H1 (cell line): ENCODE measurements around the gene CDCA4. TPM values are rescaled to one million over a fixed set of nuclear protein-coding genes. Genes with fewer than 3 reads are reported as not detected.

ENCODE experiments used
- CTCF ChIA-PET: fragments of 300-600 bp; sonication (Branson Sonifier 250); formaldehyde crosslinking; loops from one replicate; lab custom pipeline; 2021; ENCODE audit not compliant: partially characterized antibody; lab: Charles Lee
- POLR2A ChIA-PET: fragments of 300-600 bp; sonication (Branson Sonifier 250); formaldehyde crosslinking; loops from one replicate; lab custom pipeline; 2021; ENCODE audit warnings: inconsistent platforms; ENCODE audit not compliant: partially characterized antibody; lab: Charles Lee
- DNase-seq, 2 experiments: peaks; one replicate each; pipeline versions ENCODE4 v3.0.0 to v3.0.0-alpha.2; 2010 to 2022; ENCODE audit warnings: low spot score in 2 of 2, low read depth in 1 of 2, mixed read lengths in 1 of 2
- FAIRE-seq: peaks from 2 replicates; lab custom pipeline; 2011; peaks lifted over from hg19 to GRCh38; lab: Jason Lieb, UNC
- H2AFZ ChIP-seq: 2 replicates; pipeline ENCODE4 v1.8.1; 2012; ENCODE audit warnings: low read length, inconsistent platforms
- H2AK5ac ChIP-seq: 2 replicates; pipeline ENCODE4 v1.6.1; 2013; ENCODE audit warnings: low read depth, low read length
- H2BK120ac ChIP-seq: replicated peaks from 2 replicates; pipeline ENCODE3; 2013; ENCODE audit warnings: low read depth, low read length, inconsistent platforms
- H2BK12ac ChIP-seq: 2 replicates; pipeline ENCODE4 v1.6.1; 2013; ENCODE audit warnings: low read depth, low read length
- H2BK15ac ChIP-seq: 2 replicates; pipeline ENCODE4 v1.6.1; 2013; ENCODE audit warnings: low read length
- H2BK20ac ChIP-seq: 2 replicates; pipeline ENCODE4 v1.6.1; 2013; ENCODE audit warnings: low read length
- H2BK5ac ChIP-seq: 2 replicates; pipeline ENCODE4 v1.6.1; 2013; ENCODE audit warnings: low read depth, low read length
- H3K14ac ChIP-seq: 2 replicates; pipeline ENCODE4 v1.6.1; 2013; ENCODE audit warnings: inconsistent platforms; ENCODE audit not compliant: insufficient read length
- H3K18ac ChIP-seq: 2 replicates; pipeline ENCODE4 v1.6.1; 2013; ENCODE audit warnings: low read length; ENCODE audit errors: extremely low read depth
- H3K23ac ChIP-seq: 2 replicates; pipeline ENCODE4 v1.6.1; 2013; ENCODE audit warnings: inconsistent platforms; ENCODE audit not compliant: insufficient read length
- H3K23me2 ChIP-seq: 2 replicates; pipeline ENCODE4 v1.6.1; 2013; ENCODE audit warnings: low read depth, low read length
- H3K27ac ChIP-seq: 2 replicates; pipeline ENCODE4 v1.6.1; 2011; ENCODE audit warnings: low read depth, low read length, inconsistent platforms
- H3K27me3 ChIP-seq, 4 experiments: replicated peaks in 1 of 4; 1 replicate in 1 of 4; 2 replicates in 3 of 4; pipeline versions ENCODE4 v1.6.1 to v1.8.1; 2011 to 2013; ENCODE audit warnings: low read length in 3 of 4, mild to moderate bottlenecking in 3 of 4, inconsistent platforms in 2 of 4, mixed read lengths in 2 of 4, moderate library complexity in 1 of 4; ENCODE audit not compliant: control insufficient read depth in 3 of 4, insufficient read depth in 3 of 4; ENCODE audit errors: extremely low read depth in 1 of 4
- H3K36me3 ChIP-seq, 4 experiments: 2 replicates each; pipeline versions ENCODE4 v1.6.1 to v1.8.1; 2011 to 2013; ENCODE audit warnings: mild to moderate bottlenecking in 4 of 4, low read length in 3 of 4, moderate library complexity in 2 of 4, control low read depth in 1 of 4, inconsistent platforms in 1 of 4; ENCODE audit not compliant: insufficient read depth in 4 of 4, control insufficient read depth in 2 of 4
- H3K4ac ChIP-seq: replicated peaks from 2 replicates; pipeline ENCODE3; 2013; ENCODE audit warnings: low read length, low read depth, mixed read lengths, inconsistent platforms; ENCODE audit not compliant: insufficient read length
- H3K4me1 ChIP-seq, 4 experiments: replicated peaks in 1 of 4; 1 replicate in 1 of 4; 2 replicates in 3 of 4; pipeline versions ENCODE4 v1.6.1 to v1.8.1; 2011 to 2013; ENCODE audit warnings: low read length in 3 of 4, inconsistent platforms in 2 of 4, mixed read lengths in 1 of 4; ENCODE audit not compliant: insufficient read depth in 4 of 4, control insufficient read depth in 3 of 4
- H3K4me2 ChIP-seq, 2 experiments: 2 replicates each; pipeline versions ENCODE4 v1.6.1 to v1.8.1; 2011 to 2013; ENCODE audit warnings: low read depth in 2 of 2, low read length in 2 of 2, control low read depth in 1 of 2, inconsistent platforms in 1 of 2, mild to moderate bottlenecking in 1 of 2; ENCODE audit not compliant: insufficient read depth in 1 of 2
- H3K4me3 ChIP-seq, 4 experiments: fragments of 200-600, 300-600 bp in 1 of 4; sonication (generic), shearing (Covaris generic), sonication (Bioruptor Twin) in 1 of 4; 2 replicates each; pipeline versions ENCODE4 v1.5.1 to v1.8.1; 2011 to 2016; ENCODE audit warnings: low read length in 4 of 4, low read depth in 3 of 4, control low read depth in 2 of 4, inconsistent platforms in 2 of 4, mild to moderate bottlenecking in 2 of 4, mixed read lengths in 1 of 4, moderate library complexity in 1 of 4; ENCODE audit not compliant: insufficient read depth in 2 of 4; ENCODE audit errors: extremely low read depth in 1 of 4
- H3K56ac ChIP-seq: replicated peaks from 2 replicates; pipeline ENCODE3; 2013; ENCODE audit warnings: low read depth, mild to moderate bottlenecking, mixed read lengths, low read length, inconsistent platforms; ENCODE audit not compliant: insufficient read length
- H3K79me1 ChIP-seq: 2 replicates; pipeline ENCODE4 v1.6.1; 2013; ENCODE audit warnings: low read depth, low read length, control low read depth
- H3K79me2 ChIP-seq, 2 experiments: 2 replicates each; pipeline versions ENCODE4 v1.6.1 to v1.8.1; 2012 to 2013; ENCODE audit warnings: low read length in 2 of 2, mild to moderate bottlenecking in 2 of 2, inconsistent platforms in 1 of 2; ENCODE audit not compliant: insufficient read depth in 2 of 2, control insufficient read depth in 1 of 2
- H3K9ac ChIP-seq, 4 experiments: replicated peaks in 1 of 4; 1 replicate in 1 of 4; 2 replicates in 3 of 4; pipeline versions ENCODE4 v1.6.1 to v1.8.1; 2011 to 2013; ENCODE audit warnings: low read depth in 3 of 4, low read length in 3 of 4, control low read depth in 2 of 4, mild to moderate bottlenecking in 2 of 4, moderate library complexity in 2 of 4, inconsistent platforms in 1 of 4; ENCODE audit errors: extremely low read depth in 1 of 4
- H3K9me3 ChIP-seq, 2 experiments: 2 replicates each; pipeline versions ENCODE4 v1.6.1 to v1.8.1; 2012 to 2013; ENCODE audit warnings: mild to moderate bottlenecking in 2 of 2, moderate library complexity in 2 of 2, control low read depth in 1 of 2, inconsistent platforms in 1 of 2, low read depth in 1 of 2, low read length in 1 of 2, mixed read lengths in 1 of 2; ENCODE audit not compliant: insufficient read depth in 2 of 2
- H4K20me1 ChIP-seq, 2 experiments: replicated peaks in 1 of 2; 2 replicates each; pipeline versions ENCODE3 to v1.8.1; 2011 to 2013; ENCODE audit warnings: inconsistent platforms in 2 of 2, low read length in 2 of 2, mild to moderate bottlenecking in 1 of 2; ENCODE audit not compliant: insufficient read depth in 2 of 2, control insufficient read depth in 1 of 2
- H4K5ac ChIP-seq: 2 replicates; pipeline ENCODE4 v1.6.1; 2013; ENCODE audit warnings: low read length, low read depth, mixed read lengths, inconsistent platforms; ENCODE audit not compliant: insufficient read length
- H4K8ac ChIP-seq: 2 replicates; pipeline ENCODE4 v1.8.0; 2013; ENCODE audit warnings: mild to moderate bottlenecking, moderate library complexity, low read length, inconsistent platforms; ENCODE audit not compliant: insufficient read depth; ENCODE audit errors: extremely low read depth
- H4K91ac ChIP-seq: replicated peaks from 2 replicates; pipeline ENCODE3; 2013; ENCODE audit warnings: low read length, mixed read lengths, inconsistent platforms; ENCODE audit not compliant: insufficient read length
- EP300 ChIP-seq, 2 experiments: IDR thresholded peaks; 1 replicate in 1 of 2; 2 replicates in 1 of 2; pipeline ENCODE4 v1.6.1; 2011 to 2012; ENCODE audit warnings: low read depth in 2 of 2, low read length in 2 of 2, mild to moderate bottlenecking in 2 of 2, borderline replicate concordance in 1 of 2, inconsistent platforms in 1 of 2, moderate library complexity in 1 of 2
- HDAC6 ChIP-seq: IDR thresholded peaks from one replicate; pipeline ENCODE4 v1.7.1; 2012; ENCODE audit warnings: low read depth, mild to moderate bottlenecking, inconsistent platforms, low read length, moderate library complexity
- KDM1A ChIP-seq: fragments of 200-600, 300-600 bp; sonication (generic); IDR thresholded peaks from 2 replicates; pipeline ENCODE4 v1.7.1; 2016; ENCODE audit warnings: mild to moderate bottlenecking, low read length, borderline replicate concordance
- RXRA ChIP-seq: IDR thresholded peaks from 2 replicates; pipeline ENCODE4 v1.6.1; 2011; ENCODE audit warnings: low read depth, mild to moderate bottlenecking, low read length, moderate library complexity; ENCODE audit not compliant: insufficient read depth
- SIRT6 ChIP-seq: IDR thresholded peaks from one replicate; pipeline ENCODE4 v1.7.1; 2012; ENCODE audit warnings: low read length, inconsistent platforms
- WGBS, 2 experiments: shearing (Covaris generic) in 1 of 2; methylation state at CpG; one replicate each; pipeline versions ENCODE4 v1.1.6 to v1.1.7; 2013 to 2015; ENCODE audit warnings: low lambda C conversion rate in 2 of 2, mixed read lengths in 2 of 2, inconsistent platforms in 1 of 2, low coverage in 1 of 2, missing lambda C conversion rate in 1 of 2; ENCODE audit not compliant: insufficient replicate concordance in 2 of 2, insufficient coverage in 1 of 2, insufficient read length in 1 of 2; ENCODE audit errors: extremely low coverage in 1 of 2, missing lambda C conversion rate in 1 of 2; 5-methylcytosine and 5-hydroxymethylcytosine counted together
- polyA plus RNA-seq, 7 experiments: library from polyadenylated mRNA; depleted of rRNA in 3 of 7; stranded (reverse) in 5 of 7; unstranded in 2 of 7; fragments of >200 nt in 5 of 7; fragments of 200-250 nt in 2 of 7; gene quantifications; 1 replicate in 5 of 7; 2 replicates in 1 of 7; 4 replicates in 1 of 7; pipeline versions ENCODE4 v1.2.1 to v1.2.3, GENCODE V29; 2011 to 2013; ENCODE audit warnings: missing spikeins in 2 of 7, mixed read lengths in 2 of 7
- total RNA-seq: library from RNA; stranded (reverse); fragmentation: NEBNext Ultra II Directional; extraction: Animal tissue kit (Norgen Biotek cat#: 25700); gene quantifications from 2 replicates; pipeline ENCODE4 v1.2.1, GENCODE V29; 2021

Gene CDCA4
- total and polyA plus RNA-seq, 2 of the 8 experiments (the other 6 are each of a cell fraction or from before 2014, with no cell fraction given) = 49.9 to 62.4 TPM

GRCh38 chr14:105014032-105014431 lies 6.9 kb downstream of the CDCA4 start:
- Histone ChIP-seq H2BK20ac (no peak overlapping the region), H3K27me3 (no peaks in the 10 kb centered on the region), H3K9ac (no peak overlapping the region), H3K4me2 (no peak overlapping the region), H3K4me1 (peaks cover 4 to 12% (median 8%) of the 10 kb centered on the region in 4 experiments; a peak in 6 of 7 replicates), H3K56ac (no peak overlapping the region), H3K36me3 (peaks cover 10 to 39% (median 23%) of the 10 kb centered on the region in 4 experiments; a peak in 7 of 8 replicates), H2BK120ac (no peak overlapping the region), H4K91ac (no peak overlapping the region), H3K79me2 (peaks cover 62 to 89% of the 10 kb centered on the region in 2 experiments), H2AK5ac (no peak overlapping the region), H3K79me1 (peaks cover 18% of the 10 kb centered on the region), H4K8ac (peak overlapping the region; percentile 59), H3K27ac (no peak overlapping the region), H2BK15ac (no peak overlapping the region), H3K18ac (no peak overlapping the region), H3K9me3 (no peaks in the 10 kb centered on the region), H2BK5ac (no peak overlapping the region; the same call in 1 of the 2 replicates), H3K4ac (no peak overlapping the region), H4K5ac (no peak overlapping the region), H2AFZ (no peak overlapping the region), H3K23ac (no peak overlapping the region), H2BK12ac (no peak overlapping the region), H4K20me1 (peaks cover 48 to 72% of the 10 kb centered on the region in 2 experiments), H3K23me2 (peaks cover 1% of the 10 kb centered on the region; the same call in 1 of the 2 replicates), H3K4me3 (no peak overlapping the region), H3K14ac (no peak overlapping the region)
- ChIA-PET POLR2A (interaction anchor here (1.4 kb wide), 1 partner anchor 18 kb away, joined by 4 read pairs; no protein-coding TSS in a partner anchor), CTCF (interaction anchor here (1.6 to 2.7 kb wide), 5 partner anchors 9 to 141 kb away, joined by 3 to 10 read pairs (median 6); no protein-coding TSS in a partner anchor)
- WGBS, 2 experiments = 83% methylated on average over 9 of the region's 9 CpGs; no CpG with 5 or more reads in 1 of the 2 experiments
- no peak for FAIRE-seq
- DNase-seq = no peak
- TF ChIP-seq HDAC6 = no peak
- TF ChIP-seq EP300 (IDR thresholded peaks at IDR 0.05; ENCODE audit: borderline replicate concordance in 1 of 2, low read depth in 2 of 2, low read length in 2 of 2) = no peak
- TF ChIP-seq SIRT6 = no peak
- no peak for TF ChIP-seq RXRA
- no peak for TF ChIP-seq KDM1A
